ENCODE results near the gene CARD6.
"Not testable (repeated sequence)": the region's sequence is repeated elsewhere in the genome, so short reads cannot be mapped to it uniquely, and the experiment has no call there.

CARD6 gene, protein sequence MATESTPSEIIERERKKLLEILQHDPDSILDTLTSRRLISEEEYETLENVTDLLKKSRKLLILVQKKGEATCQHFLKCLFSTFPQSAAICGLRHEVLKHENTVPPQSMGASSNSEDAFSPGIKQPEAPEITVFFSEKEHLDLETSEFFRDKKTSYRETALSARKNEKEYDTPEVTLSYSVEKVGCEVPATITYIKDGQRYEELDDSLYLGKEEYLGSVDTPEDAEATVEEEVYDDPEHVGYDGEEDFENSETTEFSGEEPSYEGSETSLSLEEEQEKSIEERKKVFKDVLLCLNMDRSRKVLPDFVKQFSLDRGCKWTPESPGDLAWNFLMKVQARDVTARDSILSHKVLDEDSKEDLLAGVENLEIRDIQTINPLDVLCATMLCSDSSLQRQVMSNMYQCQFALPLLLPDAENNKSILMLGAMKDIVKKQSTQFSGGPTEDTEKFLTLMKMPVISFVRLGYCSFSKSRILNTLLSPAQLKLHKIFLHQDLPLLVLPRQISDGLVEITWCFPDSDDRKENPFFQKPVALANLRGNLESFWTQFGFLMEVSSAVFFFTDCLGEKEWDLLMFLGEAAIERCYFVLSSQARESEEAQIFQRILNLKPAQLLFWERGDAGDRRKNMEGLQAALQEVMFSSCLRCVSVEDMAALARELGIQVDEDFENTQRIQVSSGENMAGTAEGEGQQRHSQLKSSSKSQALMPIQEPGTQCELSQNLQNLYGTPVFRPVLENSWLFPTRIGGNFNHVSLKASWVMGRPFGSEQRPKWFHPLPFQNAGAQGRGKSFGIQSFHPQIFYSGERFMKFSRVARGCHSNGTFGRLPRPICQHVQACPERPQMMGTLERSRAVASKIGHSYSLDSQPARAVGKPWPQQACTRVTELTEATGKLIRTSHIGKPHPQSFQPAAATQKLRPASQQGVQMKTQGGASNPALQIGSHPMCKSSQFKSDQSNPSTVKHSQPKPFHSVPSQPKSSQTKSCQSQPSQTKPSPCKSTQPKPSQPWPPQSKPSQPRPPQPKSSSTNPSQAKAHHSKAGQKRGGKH

DNA sequence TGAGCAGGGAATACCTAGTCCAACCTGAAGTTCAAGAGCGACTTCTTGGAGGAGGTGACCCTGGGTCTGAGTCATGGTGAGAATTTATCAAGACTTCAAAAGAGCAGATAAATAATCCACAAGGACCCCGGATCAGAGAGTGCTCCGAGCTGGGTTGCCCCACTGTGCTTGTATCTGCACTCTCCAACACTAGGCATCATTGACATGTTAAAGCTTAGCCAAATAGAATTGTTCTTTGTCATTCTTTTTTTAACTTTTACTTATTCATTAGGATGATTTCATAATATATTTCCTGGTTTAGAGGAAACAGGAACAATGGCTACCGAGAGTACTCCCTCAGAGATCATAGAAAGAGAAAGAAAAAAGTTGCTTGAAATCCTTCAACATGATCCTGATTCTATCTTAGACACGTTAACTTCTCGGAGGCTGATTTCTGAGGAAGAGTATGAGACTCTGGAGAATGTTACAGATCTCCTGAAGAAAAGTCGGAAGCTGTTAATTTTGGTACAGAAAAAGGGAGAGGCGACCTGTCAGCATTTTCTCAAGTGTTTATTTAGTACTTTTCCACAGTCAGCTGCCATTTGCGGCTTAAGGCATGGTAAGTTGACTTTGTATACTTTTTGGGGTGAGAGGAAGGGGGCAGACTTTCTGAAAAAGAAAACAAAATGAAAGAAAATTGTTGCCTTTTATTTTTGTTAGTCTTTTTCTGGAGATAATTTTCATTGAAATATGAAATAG lies at the start of gene CARD6:
CARD6 (plus strand) TSS at position 300 of the 738 bp plus-strand sequence; CDS start at position 316, 16 bp downstream.
- no peak for DNase-seq

- DNase-seq, result no peak
Measured at GRCh38 chr5:40791715-40792139, 49.4 kb upstream of the CARD6 start.

DNA sequence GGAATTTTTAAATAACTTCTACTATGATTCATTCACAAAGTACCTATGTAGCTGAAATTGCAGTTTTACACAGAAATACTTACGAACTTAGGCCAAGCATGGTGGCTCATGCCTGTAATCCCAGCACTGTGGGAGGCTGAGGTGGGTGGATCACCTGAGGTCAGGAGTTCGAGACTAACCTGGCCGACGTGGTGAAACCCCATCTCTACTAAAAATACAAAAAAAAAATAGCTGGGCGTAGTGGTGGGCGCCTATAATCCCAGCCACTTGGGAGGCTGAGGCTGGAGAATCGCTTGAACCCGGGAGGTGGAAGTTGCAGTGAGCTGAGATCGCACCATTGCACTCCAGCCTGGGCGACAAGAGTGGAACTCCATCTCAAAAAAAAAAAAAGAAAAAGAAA lies 48.5 kb upstream of the CARD6 start:
- DNase-seq, result not testable (repeated sequence)

DNA sequence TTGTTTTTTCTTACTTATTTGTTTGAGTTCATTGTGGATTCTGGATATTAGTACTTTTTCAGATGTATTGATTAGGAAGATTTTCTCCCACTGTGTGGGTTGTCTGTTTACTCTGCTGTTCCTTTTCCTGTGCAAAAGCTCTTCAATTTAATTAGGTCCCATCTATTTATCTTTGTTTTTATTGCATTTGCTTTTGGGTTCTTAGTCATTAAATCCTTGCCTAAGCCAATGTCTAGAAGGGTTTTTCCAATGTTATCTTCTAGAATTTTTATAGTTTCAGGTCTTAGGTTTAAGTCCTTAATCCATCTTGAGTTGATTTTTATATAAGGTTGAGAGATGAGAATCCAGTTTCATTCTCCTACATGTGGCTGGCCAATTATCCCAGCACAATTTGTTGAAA lies 46.8 kb upstream of the CARD6 start:
- not testable (repeated sequence) for DNase-seq

DNA sequence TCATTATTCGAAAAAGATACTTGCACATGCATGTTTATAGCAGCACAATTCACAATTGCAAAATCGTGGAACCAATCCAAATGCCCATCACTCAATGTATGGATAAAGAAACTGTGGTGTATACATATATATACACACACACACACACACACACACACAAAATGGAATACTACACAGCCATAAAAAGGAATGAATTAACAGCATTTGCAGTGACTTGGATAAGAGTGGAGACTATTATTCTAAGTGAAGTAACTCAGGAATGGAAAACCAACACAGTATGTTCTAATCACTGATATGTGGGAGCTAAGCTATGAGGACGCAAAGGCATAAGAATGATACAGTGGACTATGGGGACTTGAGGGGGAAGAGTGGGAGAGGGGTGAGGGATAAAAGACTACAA lies 46.3 kb upstream of the CARD6 start:
- DNase-seq, result not testable (repeated sequence)

DNA sequence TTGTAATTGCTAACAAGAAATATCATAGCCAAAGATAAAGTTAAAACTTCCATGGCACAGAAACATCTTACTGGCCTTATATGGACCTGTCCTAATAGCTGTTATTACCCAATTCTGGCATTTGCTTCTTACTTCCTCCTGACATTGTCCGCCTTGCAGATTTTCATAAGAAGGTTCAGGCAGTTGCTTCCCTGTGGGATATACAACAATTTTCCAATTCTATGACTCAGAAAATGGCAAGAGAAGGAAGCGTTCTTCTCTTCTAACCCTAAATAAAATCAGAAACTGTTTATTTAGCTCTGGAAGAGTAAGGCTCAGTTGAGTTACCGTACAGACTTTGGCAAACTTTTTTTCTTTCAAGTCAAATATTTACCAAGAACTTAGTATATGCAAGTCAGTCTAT lies 44.7 kb upstream of the CARD6 start:
- no peak for DNase-seq

GRCh38 chr5:40797273-40798011 lies 43.7 kb upstream of the CARD6 start:
- DNase-seq, result peak; percentile 86

GRCh38 chr5:40798012-40798800 lies 43.0 kb upstream of the CARD6 start, which contains the start of gene PRKAA1:
TSS of gene PRKAA1 (minus strand) at chr5:40798374. CDS start at chr5:40798189, 185 bp downstream.
- DNase-seq, result peak; percentile 96

- no peak for DNase-seq
Measured at GRCh38 chr5:40798801-40799210, 42.4 kb upstream of the CARD6 start.

DNA sequence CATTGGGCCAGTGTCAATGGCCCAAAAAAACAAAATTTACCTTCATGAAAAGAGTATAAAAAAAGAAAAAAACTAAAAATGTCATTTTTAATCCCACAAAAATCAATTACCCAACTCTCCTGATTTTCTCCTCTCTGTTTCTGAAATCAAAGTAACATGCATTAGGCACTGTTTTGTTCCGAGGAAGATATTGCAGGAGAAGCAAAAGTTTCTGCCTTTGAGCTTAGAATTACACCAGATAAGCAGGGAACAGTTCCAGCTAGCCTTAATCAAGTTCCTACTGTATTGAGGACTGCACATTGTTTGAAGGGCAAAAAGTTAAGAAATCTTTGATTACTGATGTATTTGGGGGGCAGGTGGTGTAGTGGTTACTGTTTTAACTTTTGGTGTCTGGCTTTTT lies 41.9 kb upstream of the CARD6 start:
- peak; percentile 20 for DNase-seq

DNA sequence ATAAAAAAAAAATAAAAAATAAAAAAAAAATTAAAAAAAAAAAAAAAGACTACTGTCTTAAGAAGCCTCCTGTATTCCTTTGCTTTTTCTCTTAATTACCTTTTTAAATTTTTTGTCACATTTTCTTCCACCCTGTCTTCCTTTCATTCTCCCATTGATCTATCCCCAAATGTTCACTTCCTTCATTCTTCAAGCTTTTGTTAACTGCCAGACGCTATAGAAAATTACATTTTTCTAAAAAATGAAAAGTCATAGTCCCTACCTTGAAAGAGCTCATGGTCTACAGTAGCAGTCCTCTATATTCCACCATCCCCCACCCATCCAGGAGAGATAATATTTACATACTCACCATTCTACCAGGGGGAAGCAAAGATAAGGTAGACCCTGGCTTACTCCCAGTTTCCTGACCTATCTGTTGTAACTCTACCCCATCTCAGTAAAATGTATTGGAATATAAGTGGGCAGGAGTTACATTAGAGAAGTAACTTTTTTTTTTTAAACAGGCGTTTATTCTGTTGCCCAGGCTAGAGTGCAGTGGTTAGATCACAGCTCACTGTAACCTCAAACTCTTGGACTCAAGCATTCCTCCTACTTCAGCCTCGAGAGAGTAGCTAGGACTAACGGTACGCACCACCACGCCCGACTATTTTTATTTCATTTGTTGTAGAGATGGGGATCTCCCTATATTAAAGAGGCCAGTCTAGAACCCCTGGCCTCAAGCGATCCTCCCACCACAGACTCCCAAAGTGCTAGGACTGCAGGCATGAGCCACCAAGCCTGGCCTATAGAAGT lies 39.2 kb upstream of the CARD6 start:
- no peak for DNase-seq

GRCh38 chr5:40812125-40812524 lies 29.0 kb upstream of the CARD6 start:
- no peak for DNase-seq

DNA sequence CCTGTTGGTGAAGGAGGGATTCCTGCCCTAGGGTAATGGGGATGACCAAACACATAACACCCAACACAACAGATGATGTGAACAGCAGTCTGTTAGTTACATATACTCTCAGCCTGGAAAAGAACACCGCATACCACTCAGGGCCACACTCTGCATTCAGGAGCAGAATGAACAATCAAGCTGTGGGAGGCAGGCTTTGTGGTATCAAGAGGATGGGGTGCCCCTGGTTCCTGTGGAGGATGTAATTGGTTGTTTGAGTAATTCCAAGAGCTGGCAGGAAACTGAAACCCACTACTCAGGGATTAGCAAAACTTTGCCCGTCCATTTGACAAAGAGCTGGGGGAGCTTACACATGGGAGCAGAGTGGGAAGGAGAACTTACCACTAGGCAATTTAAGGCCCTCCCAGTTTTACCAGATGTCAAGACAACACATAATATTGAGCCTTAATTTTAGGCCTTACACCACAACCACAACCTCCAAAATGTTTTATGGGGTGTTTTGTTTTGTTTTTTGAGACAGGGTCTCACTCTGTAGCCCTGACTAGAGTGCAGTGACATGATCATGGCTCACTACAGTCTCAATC lies 27.4 kb upstream of the CARD6 start:
- no peak for DNase-seq

DNA sequence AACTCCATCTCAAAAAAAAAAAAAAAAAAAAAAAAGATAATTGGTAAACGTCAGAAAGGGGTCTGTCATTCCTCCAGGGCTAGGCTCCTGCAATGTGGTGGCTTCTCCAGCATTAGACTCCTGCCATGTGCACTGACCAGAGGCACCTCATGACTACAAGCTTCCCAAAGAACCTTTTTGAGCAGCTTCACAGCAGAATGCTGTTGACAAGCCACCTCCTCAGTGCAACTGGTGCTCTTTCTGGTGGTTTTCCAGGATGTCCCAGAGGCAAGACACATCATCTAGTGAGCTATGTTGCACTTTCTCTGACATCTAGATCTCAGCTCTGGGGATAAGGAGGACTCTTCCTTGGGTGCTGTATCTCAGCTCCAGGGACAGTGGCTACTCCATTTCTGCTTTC lies 17.7 kb upstream of the CARD6 start:
- DNase-seq, result no peak

DNA sequence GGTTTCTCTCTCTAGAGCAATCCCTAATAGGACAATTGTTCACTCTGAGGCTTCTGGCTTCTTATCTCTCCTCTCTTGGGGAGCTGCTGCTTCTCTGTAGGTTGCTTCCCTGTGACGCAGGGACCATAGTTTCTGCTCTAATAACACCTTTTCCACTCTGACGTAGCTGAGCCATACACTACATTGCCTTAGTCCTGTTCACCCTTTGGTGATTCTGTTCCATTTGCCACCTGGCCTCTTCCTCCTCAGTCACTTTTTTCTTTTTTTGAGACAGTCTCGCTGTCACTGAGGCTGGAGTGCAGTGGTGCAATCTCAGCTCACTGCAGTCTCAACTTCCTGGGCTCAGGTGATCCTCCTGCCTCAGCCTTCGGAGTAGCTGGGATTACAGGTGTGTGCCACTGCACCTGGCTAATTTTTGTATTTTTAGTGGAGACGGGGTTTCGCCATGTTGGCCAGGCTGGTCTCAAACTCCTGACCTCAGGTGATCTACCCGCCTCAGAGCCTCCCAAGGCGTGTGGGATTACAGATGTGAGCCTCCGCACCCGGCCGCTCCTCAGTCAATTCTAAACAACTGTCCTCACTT lies 15.6 kb upstream of the CARD6 start:
- not testable (repeated sequence) for DNase-seq

GRCh38 chr5:40826489-40827187 lies 14.5 kb upstream of the CARD6 start:
- no peak for DNase-seq

DNA sequence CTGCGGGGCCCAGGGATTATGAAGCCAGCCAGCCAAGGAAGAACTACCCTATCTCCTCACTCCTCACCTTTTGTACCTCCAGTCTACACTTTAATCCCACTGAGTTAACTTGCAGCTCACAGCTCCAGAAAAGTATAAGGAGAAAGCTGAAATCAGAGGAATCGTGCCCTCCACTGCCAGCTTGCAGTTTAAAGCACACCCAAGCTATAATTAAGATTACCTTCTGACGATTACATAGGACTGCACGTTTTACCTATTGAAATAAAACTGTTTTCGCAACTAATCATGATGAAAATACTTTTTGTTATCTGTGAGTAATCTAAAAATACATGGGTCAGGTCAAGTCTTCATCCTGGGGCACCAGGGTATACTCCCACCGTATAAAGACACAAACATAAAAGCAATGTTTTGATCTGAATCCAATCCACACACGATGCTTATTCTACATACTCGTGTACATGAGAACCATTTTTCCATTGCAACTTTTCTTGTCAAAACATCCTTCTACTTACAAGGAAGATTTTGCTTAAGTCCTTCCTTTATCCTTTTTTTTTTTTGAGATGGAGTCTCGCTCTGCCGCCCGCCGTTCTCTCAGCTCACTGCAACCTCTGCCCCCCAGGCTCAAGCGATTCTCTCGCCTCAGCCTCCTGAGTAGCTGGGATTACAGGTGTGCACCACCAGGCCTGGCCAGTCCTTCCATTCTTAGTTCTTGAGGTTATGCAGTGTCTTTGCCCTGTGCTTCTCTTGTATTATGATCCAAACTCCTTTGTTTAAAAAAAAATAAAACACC lies 13.8 kb upstream of the CARD6 start:
- DNase-seq, result no peak
